Stimulated activated CD8-positive, alpha-beta memory T cell treated with anti-CD3 and anti-CD28 coated beads, Interleukin-7, amount 100 ng/mL, for 24 hours (primary cell): ENCODE measurements around the gene RLN1.
"Not testable (repeated sequence)": the region's sequence is repeated elsewhere in the genome, so short reads cannot be mapped to it uniquely, and the experiment has no call there.

Source experiments
- DNase-seq: peaks from one replicate; pipeline ENCODE4 v3.0.0-alpha.2; 2020; ENCODE audit warnings: low read depth

The RLN1 gene

DNA sequence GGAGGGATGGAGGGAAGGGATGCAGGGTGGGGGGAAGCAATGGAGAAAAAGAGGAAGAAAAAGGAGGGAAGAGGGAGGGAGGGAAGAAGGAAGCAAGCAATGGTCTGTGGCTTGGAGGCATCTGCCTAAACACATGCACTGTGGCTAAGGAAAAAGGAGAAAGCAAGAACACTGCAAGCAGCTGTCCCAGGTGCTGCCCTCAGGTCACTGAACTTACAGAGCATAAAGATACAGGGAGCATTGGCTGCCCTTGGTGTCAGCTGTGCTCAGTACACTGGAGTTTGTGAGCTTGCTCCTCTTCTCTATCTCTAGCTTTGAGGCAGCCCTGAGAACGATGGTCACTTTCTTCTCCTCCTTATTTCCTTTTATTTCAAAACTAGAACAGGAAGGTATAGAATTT lies 18.1 kb downstream of the RLN1 start:
- not testable (repeated sequence) for DNase-seq

GRCh38 chr9:5321058-5321457 lies 18.6 kb downstream of the RLN1 start:
- DNase-seq = no peak

GRCh38 chr9:5316406-5316805 lies 23.3 kb downstream of the RLN1 start:
- DNase-seq = not testable (repeated sequence)

GRCh38 chr9:5315187-5315923 lies 24.3 kb downstream of the RLN1 start:
- DNase-seq = no peak

GRCh38 chr9:5310851-5311250 lies 28.8 kb downstream of the RLN1 start:
- DNase-seq = no peak

DNA sequence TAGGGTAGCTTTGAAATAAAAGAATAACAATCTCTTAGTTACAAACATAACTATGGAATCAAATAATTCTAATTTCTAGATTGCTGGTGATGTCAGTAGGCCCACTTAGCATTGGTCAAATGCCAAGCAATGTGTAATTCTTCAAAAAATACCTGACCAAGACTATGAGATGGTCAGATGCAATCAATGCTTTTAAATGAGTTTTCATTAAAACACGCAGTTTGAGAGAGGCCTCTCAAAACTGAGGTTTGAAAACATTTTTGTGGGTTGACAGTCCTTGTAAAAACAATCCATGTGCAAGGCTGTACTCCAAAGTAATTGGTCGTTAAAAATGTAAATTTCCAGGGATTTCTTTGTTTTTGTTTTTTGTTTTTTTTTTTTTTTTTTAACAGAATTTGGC lies 33.9 kb downstream of the RLN1 start:
- no peak for DNase-seq

- not testable (repeated sequence) for DNase-seq
Measured at GRCh38 chr9:5303840-5304795, 35.6 kb downstream of the RLN1 start, which contains the start of gene RLN2. Gene RLN2 (minus strand): TSS chr9:5304716. CDS start chr9:5304580, 136 bp downstream.

DNA sequence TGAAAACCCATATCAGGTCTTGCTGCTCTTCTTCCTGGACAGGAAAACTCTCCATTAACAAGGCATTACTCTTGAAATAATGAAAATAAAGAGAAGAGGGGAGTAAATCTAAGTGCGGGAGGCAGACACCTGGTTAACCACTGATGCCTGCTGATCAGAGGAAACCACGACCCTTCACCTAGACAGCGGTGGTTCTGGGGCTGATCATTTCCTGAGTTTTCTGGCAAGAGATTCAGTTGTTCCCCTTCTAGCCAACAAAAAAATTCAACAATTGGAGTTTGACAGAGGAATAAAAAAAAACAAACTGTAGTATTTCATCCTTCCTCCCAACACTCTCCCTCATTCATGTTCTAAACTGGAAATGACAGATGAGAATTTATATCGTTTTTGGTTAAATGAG lies 38.1 kb downstream of the RLN1 start:
- DNase-seq = no peak

DNA sequence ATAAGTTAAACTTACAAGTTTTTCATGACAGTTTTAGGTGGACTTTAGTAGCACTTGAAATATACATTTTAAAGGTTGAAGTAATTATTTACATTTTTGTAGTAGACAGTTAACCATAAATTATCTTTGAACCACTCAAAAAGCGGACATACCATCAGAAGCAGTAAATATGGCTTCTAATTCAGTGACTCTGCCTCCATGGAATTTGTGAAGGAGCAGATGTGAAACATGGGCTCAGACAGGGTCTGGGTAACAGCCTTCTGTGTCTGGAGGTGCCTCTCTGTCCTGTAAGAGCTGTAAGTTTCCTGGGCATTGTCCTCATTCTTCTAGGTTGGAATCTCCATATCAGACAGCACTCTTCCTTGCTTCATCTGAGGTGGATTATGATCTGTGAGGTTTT lies 47.5 kb downstream of the RLN1 start:
- DNase-seq = no peak

DNA sequence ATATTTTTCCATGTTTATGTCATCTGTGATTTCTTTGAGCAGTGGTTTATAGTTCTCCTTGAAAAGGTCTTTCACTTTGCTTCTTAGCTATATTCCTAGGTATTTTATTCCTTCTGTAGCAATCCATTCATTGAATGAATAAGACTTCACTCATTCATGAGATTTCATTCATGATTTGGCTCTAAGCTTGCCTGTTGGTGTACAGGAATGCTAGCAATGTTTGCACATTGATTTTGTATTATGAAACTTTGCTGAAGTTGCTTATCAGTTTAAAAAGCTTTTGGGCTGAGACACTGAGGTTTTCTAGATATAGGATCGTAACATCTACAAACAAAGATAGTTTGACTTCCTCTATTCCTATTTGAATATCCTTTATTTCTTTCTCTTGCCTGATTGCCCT lies 51.1 kb downstream of the RLN1 start:
- DNase-seq = no peak

- DNase-seq = no peak
Measured at GRCh38 chr9:5286262-5286661, 53.4 kb downstream of the RLN1 start.
